DOHH2 (cell line): Measurements from ENCODE around the gene HEPH.
"Not testable (repeated sequence)": the region's sequence is repeated elsewhere in the genome, so short reads cannot be mapped to it uniquely, and the experiment has no call there.

Experiments used
- H3F3A ChIP-seq: fragments of 200-600 bp; sonication (generic), shearing (Covaris generic); 2 replicates; pipeline ENCODE4 v1.6.0; 2016; ENCODE audit warnings: antibody characterized with exemption, mild to moderate bottlenecking; ENCODE audit not compliant: control insufficient read depth, insufficient read depth
- H3K27ac ChIP-seq: fragments of 200-600 bp; sonication (generic); 2 replicates; pipeline ENCODE4 v1.5.1; 2014; ENCODE audit warnings: low read depth, mild to moderate bottlenecking, low read length, moderate library complexity
- H3K27me3 ChIP-seq: fragments of 200-600 bp; sonication (generic); 2 replicates; pipeline ENCODE4 v1.6.1; 2014; ENCODE audit warnings: mild to moderate bottlenecking, low read length, mixed read lengths; ENCODE audit not compliant: control insufficient read depth
- H3K36me3 ChIP-seq: fragments of 200-600 bp; sonication (generic); 2 replicates; pipeline ENCODE4 v1.6.1; 2014; ENCODE audit warnings: mild to moderate bottlenecking, low read length, moderate library complexity, mixed read lengths; ENCODE audit not compliant: control insufficient read depth
- H3K4me1 ChIP-seq: fragments of 200-600 bp; sonication (generic); 2 replicates; pipeline ENCODE4 v1.6.1; 2014; ENCODE audit warnings: mild to moderate bottlenecking, low read length, mixed read lengths; ENCODE audit not compliant: control insufficient read depth
- H3K4me2 ChIP-seq: fragments of 200-600 bp; sonication (generic); 2 replicates; pipeline ENCODE4 v1.6.0; 2014; ENCODE audit warnings: mild to moderate bottlenecking, low read length, moderate library complexity
- H3K4me3 ChIP-seq: fragments of 200-600 bp; sonication (generic); 2 replicates; pipeline ENCODE4 v1.5.1; 2014; ENCODE audit warnings: mild to moderate bottlenecking, low read length, mixed read lengths
- H3K79me2 ChIP-seq: fragments of 200-600 bp; sonication (generic); 2 replicates; pipeline ENCODE4 v1.6.1; 2014; ENCODE audit warnings: mild to moderate bottlenecking, low read length, mixed read lengths; ENCODE audit not compliant: control insufficient read depth
- H3K9me2 ChIP-seq: fragments of 200-600 bp; sonication (generic); replicated peaks from 2 replicates; pipeline ENCODE4 v1.6.1; 2014; ENCODE audit warnings: mild to moderate bottlenecking, low read length, mixed read lengths; ENCODE audit not compliant: control insufficient read depth
- H3K9me3 ChIP-seq: fragments of 200-600 bp; sonication (generic); 2 replicates; pipeline ENCODE4 v1.6.1; 2014; ENCODE audit warnings: antibody characterized with exemption, low read length, mixed read lengths; ENCODE audit not compliant: control insufficient read depth, insufficient read depth
- H4K20me1 ChIP-seq: fragments of 200-600 bp; sonication (generic); 2 replicates; pipeline ENCODE4 v1.6.0; 2014; ENCODE audit warnings: low read depth, mild to moderate bottlenecking, antibody characterized with exemption, low read length, moderate library complexity; ENCODE audit not compliant: control insufficient read depth, insufficient read depth
- EZH2phosphoT487 ChIP-seq: fragments of 200-600 bp; sonication (generic); IDR thresholded peaks from 2 replicates; pipeline ENCODE4 v1.6.1; 2017; ENCODE audit warnings: borderline replicate concordance, mild to moderate bottlenecking, antibody characterized with exemption, low read length, moderate library complexity, mixed read lengths
- TF ChIP-seq, protein P1 (sequence below): fragments of 200-600 bp; sonication (generic); IDR thresholded peaks from one replicate; pipeline ENCODE4 v1.5.1; 2014; ENCODE audit warnings: antibody characterized with exemption, mild to moderate bottlenecking, low read depth, low read length; ENCODE audit not compliant: poor library complexity, severe bottlenecking

Gene HEPH

DNA sequence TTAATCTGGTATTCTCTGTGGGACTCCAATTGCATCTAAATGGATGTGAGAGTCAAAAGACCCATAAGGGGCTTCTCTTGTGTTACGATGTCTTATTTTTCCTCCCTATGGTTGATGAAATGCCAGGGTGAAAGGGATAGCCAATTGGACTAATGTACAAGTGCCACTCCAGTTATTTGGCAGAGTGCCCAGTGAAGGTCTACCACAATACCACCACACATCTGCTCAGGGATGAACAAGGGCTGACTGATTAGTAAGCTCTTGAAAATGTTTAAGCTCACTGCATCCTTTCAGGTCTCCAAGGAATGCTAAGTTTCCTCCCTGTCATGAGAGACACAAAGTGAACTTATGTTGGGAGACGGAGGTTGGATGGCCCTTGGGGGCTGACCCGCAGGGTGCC lies 57.8 kb downstream of the HEPH start:
- no peaks in the 10 kb centered on the region for H3K4me1 ChIP-seq
- no peaks in the 10 kb centered on the region for H3K9me3 ChIP-seq
- H3K27ac ChIP-seq = no peak overlapping the region
- no peaks in the 10 kb centered on the region for H3K27me3 ChIP-seq
- no peak overlapping the region for H3K4me2 ChIP-seq
- no peaks in the 10 kb centered on the region for H3F3A ChIP-seq
- TF ChIP-seq EZH2phosphoT487 = no peak
- TF ChIP-seq, protein P1, sequence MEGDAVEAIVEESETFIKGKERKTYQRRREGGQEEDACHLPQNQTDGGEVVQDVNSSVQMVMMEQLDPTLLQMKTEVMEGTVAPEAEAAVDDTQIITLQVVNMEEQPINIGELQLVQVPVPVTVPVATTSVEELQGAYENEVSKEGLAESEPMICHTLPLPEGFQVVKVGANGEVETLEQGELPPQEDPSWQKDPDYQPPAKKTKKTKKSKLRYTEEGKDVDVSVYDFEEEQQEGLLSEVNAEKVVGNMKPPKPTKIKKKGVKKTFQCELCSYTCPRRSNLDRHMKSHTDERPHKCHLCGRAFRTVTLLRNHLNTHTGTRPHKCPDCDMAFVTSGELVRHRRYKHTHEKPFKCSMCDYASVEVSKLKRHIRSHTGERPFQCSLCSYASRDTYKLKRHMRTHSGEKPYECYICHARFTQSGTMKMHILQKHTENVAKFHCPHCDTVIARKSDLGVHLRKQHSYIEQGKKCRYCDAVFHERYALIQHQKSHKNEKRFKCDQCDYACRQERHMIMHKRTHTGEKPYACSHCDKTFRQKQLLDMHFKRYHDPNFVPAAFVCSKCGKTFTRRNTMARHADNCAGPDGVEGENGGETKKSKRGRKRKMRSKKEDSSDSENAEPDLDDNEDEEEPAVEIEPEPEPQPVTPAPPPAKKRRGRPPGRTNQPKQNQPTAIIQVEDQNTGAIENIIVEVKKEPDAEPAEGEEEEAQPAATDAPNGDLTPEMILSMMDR = no peak
- no peaks in the 10 kb centered on the region for H3K36me3 ChIP-seq
- no peaks in the 10 kb centered on the region for H3K79me2 ChIP-seq
- H4K20me1 ChIP-seq = no peaks in the 10 kb centered on the region
- no peaks in the 10 kb centered on the region for H3K9me2 ChIP-seq
- H3K4me3 ChIP-seq = no peak overlapping the region

DNA sequence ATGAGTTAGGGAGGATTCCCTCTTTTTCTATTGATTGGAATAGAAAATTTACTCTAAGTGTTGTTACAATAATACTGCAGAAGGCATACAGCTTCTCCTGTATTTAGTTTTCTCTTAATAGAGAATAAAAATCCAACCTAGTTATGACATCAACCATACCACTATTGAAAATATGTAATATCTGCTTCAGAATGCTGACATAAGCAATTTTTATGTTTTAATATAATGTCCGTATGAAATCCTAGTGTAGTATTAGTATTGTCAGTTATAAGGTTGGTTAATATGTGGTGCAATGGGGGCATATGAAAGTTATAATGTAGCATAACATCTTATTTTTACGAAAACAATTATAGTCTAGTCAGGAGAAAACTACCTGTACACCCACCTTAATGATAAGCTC lies 68.2 kb downstream of the HEPH start:
- Histone ChIP-seq H3F3A (no peaks in the 10 kb centered on the region), H3K36me3 (no peaks in the 10 kb centered on the region), H3K4me3 (no peak overlapping the region), H3K27me3 (no peaks in the 10 kb centered on the region), H3K4me2 (no peak overlapping the region), H3K27ac (no peak overlapping the region), H4K20me1 (no peaks in the 10 kb centered on the region), H3K9me2 (no peaks in the 10 kb centered on the region), H3K79me2 (no peaks in the 10 kb centered on the region), H3K9me3 (no peaks in the 10 kb centered on the region), H3K4me1 (no peaks in the 10 kb centered on the region)
- TF ChIP-seq EZH2phosphoT487 = no peak
- TF ChIP-seq, protein P1 = no peak

DNA sequence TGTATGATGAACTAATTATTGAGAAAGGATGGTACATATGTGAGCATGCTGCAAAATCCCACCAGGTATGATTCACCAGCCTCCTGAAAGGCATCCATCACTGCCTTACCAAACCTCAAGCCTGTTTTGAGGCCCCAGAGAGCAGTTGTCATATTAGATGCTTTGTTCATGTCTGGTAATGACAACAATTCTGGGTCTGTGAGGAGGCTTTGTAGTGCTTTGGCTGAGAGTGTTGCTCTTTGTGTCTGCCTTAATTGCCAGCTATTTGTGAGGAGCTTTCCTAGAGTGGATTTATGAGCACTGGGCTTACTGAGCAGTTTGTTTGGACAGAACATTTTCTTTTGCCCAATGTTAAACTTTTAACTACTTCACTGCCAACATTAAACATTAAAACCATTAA lies 69.2 kb downstream of the HEPH start:
- H3K4me3 ChIP-seq = no peak overlapping the region
- H3K4me2 ChIP-seq = no peak overlapping the region
- H3K27me3 ChIP-seq = no peaks in the 10 kb centered on the region
- no peaks in the 10 kb centered on the region for H4K20me1 ChIP-seq
- no peaks in the 10 kb centered on the region for H3K79me2 ChIP-seq
- no peaks in the 10 kb centered on the region for H3F3A ChIP-seq
- H3K36me3 ChIP-seq = no peaks in the 10 kb centered on the region
- no peak overlapping the region for H3K27ac ChIP-seq
- H3K4me1 ChIP-seq = no peaks in the 10 kb centered on the region
- H3K9me2 ChIP-seq = no peaks in the 10 kb centered on the region
- TF ChIP-seq, protein P1 = no peak
- TF ChIP-seq EZH2phosphoT487 = no peak
- H3K9me3 ChIP-seq = no peaks in the 10 kb centered on the region

DNA sequence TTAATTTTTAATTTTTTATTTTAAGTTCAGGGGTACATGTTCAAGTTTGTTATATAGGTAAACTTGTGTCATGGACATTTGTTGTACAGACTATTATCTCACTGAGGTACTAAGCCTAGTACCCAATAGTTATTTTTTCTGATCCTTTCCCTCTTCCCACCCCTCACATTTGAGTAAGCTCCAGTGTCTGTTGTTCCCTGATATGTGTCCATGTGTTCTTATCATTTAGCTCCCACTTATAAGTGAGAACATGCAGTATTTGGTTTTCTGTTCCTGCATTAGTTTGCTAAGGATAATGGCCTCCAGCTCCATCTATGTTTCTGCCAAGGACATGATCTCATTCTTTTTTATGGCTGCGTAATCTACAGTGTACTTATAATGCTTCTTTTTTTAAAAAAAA lies 69.9 kb downstream of the HEPH start:
- not testable (repeated sequence) for H3K4me2 ChIP-seq, H3K9me2 ChIP-seq, H3K4me3 ChIP-seq, H3K79me2 ChIP-seq, H3K9me3 ChIP-seq, H3K27me3 ChIP-seq, H3F3A ChIP-seq, H3K4me1 ChIP-seq, H4K20me1 ChIP-seq, H3K36me3 ChIP-seq, H3K27ac ChIP-seq
